ENCODE results near the gene SYT17. TPM values are rescaled to one million over a fixed set of nuclear protein-coding genes. Genes with fewer than 3 reads are reported as not detected.

The SYT17 gene
- polyA plus RNA-seq, 2 of the 4 experiments (the other 2 are of a cell fraction), result 9.8 to 18.7 TPM

GRCh38 chr16:19284207-19284606 is 116.2 kb downstream of the SYT17 start (continued):
- TF ChIP-seq, protein P1, sequence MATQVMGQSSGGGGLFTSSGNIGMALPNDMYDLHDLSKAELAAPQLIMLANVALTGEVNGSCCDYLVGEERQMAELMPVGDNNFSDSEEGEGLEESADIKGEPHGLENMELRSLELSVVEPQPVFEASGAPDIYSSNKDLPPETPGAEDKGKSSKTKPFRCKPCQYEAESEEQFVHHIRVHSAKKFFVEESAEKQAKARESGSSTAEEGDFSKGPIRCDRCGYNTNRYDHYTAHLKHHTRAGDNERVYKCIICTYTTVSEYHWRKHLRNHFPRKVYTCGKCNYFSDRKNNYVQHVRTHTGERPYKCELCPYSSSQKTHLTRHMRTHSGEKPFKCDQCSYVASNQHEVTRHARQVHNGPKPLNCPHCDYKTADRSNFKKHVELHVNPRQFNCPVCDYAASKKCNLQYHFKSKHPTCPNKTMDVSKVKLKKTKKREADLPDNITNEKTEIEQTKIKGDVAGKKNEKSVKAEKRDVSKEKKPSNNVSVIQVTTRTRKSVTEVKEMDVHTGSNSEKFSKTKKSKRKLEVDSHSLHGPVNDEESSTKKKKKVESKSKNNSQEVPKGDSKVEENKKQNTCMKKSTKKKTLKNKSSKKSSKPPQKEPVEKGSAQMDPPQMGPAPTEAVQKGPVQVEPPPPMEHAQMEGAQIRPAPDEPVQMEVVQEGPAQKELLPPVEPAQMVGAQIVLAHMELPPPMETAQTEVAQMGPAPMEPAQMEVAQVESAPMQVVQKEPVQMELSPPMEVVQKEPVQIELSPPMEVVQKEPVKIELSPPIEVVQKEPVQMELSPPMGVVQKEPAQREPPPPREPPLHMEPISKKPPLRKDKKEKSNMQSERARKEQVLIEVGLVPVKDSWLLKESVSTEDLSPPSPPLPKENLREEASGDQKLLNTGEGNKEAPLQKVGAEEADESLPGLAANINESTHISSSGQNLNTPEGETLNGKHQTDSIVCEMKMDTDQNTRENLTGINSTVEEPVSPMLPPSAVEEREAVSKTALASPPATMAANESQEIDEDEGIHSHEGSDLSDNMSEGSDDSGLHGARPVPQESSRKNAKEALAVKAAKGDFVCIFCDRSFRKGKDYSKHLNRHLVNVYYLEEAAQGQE (IDR thresholded peaks at IDR 0.05), result no peak
- no peak for TF ChIP-seq NFE2L2 (conservative IDR thresholded peaks at IDR 0.05; ENCODE audit: low read length)
- TF ChIP-seq POLR2A (IDR thresholded peaks at IDR 0.05; ENCODE audit: low read length), result no peak
- TF ChIP-seq MYC (IDR thresholded peaks at IDR 0.05; ENCODE audit: borderline replicate concordance, low read length), result no peak
- TF ChIP-seq PHF8 (IDR thresholded peaks at IDR 0.05; ENCODE audit: borderline replicate concordance, low read depth), result no peak
- no peak for TF ChIP-seq MAFK (IDR thresholded peaks at IDR 0.05; ENCODE audit: partially characterized antibody)
- TF ChIP-seq FOSB (CRISPR knock-in tag; IDR thresholded peaks at IDR 0.05), result no peak
- no peak for TF ChIP-seq POLR2AphosphoS2 (conservative IDR thresholded peaks at IDR 0.05; ENCODE audit: low read length)
- TF ChIP-seq TFCP2L1 (CRISPR knock-in tag; IDR thresholded peaks at IDR 0.05), result no peak
- no peak for TF ChIP-seq RCOR1 (IDR thresholded peaks at IDR 0.05; ENCODE audit: low read depth, low read length)
- TF ChIP-seq HES2 (IDR thresholded peaks at IDR 0.05), result no peak
- no peak for TF ChIP-seq HOXA7 (CRISPR knock-in tag; IDR thresholded peaks at IDR 0.05)
- TF ChIP-seq USF2 (IDR thresholded peaks at IDR 0.05), result no peak
- TF ChIP-seq HDAC2 (IDR thresholded peaks at IDR 0.05), result no peak
- TF ChIP-seq CEBPB (IDR thresholded peaks at IDR 0.05), result no peak
- TF ChIP-seq ELK1 (IDR thresholded peaks at IDR 0.05; ENCODE audit: low read depth, low read length), result no peak

DNA sequence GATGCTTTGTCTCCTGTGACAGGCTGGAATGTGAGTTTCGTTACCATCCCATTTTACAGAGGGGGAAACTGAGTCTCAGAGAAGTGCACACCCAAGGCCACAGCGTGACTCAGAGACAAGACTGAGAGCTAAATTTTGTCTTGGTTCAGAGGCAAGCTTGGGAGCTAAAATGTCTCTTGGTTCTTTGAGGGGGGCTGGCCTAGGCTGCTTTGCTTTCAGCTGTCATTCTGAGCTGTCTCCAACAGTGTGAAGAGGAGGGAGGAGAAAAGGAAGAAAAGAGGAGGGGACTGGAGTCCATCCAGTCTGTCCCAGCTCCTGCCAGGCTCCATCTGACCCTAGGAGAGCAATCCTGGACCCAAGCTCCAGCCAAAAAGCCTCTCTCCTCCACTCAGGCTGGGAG is 117.4 kb downstream of the SYT17 start, which contains the start of gene CLEC19A:
TSS of gene CLEC19A (plus strand) at position 301 of the 400 bp plus-strand sequence. CDS start 121 bp downstream, outside the sequence.
- FAIRE-seq (no peak), DNase-seq (ENCODE audit: low read depth in 1 of 2, low spot score in 1 of 2) (no peak), ATAC-seq (no peak)
- POLR2A ChIA-PET, result no interaction called here
- H3K4me3 ChIP-seq, result no peak within 1 kb of the TSS
- H3K4me2 ChIP-seq, result peak within 1 kb of the TSS; percentile 54
- H3K27ac ChIP-seq, result peak within 1 kb of the TSS; percentile 27 to 81; a peak in 5 of 6 replicates
- CTCF ChIA-PET, result interaction anchor here (0.9 to 1.8 kb wide), 4 partner anchors 11 to 217 kb away, joined by 3 to 6 read pairs (median 4); no protein-coding TSS in a partner anchor
- WGBS (ENCODE audit: missing lambda C conversion rate), result 80% methylated on average over 2 of the region's 2 CpGs
- H3K4me1 ChIP-seq, result peaks cover 28% of the 10 kb centered on the region
- no peaks in the 10 kb centered on the region for H3K9me3 ChIP-seq
- TF ChIP-seq POLR2A (IDR thresholded peaks at IDR 0.05; ENCODE audit: low read length) (no peak), RARB (CRISPR knock-in tag; IDR thresholded peaks at IDR 0.05) (no peak), NPAS2 (CRISPR knock-in tag; IDR thresholded peaks at IDR 0.05; ENCODE audit: borderline replicate concordance) (no peak), JUN (IDR thresholded peaks at IDR 0.05) (no peak), HES2 (IDR thresholded peaks at IDR 0.05) (no peak), HDAC2 (IDR thresholded peaks at IDR 0.05) (no peak), FOXS1 (CRISPR knock-in tag; IDR thresholded peaks at IDR 0.05) (no peak), ZNF302 (CRISPR knock-in tag; IDR thresholded peaks at IDR 0.05) (no peak), EP300 (IDR thresholded peaks at IDR 0.05) (no peak), MAFK (IDR thresholded peaks at IDR 0.05; ENCODE audit: partially characterized antibody) (no peak), CHD4 (IDR thresholded peaks at IDR 0.05; ENCODE audit: borderline replicate concordance) (no peak), PHF8 (IDR thresholded peaks at IDR 0.05; ENCODE audit: borderline replicate concordance, low read depth) (no peak), TP53 (CRISPR knock-in tag; IDR thresholded peaks at IDR 0.05) (no peak), CBX2 (IDR thresholded peaks at IDR 0.05; ENCODE audit: borderline replicate concordance, low read depth) (no peak), PBX3 (IDR thresholded peaks at IDR 0.05) (no peak)
- TF ChIP-seq, protein P2, sequence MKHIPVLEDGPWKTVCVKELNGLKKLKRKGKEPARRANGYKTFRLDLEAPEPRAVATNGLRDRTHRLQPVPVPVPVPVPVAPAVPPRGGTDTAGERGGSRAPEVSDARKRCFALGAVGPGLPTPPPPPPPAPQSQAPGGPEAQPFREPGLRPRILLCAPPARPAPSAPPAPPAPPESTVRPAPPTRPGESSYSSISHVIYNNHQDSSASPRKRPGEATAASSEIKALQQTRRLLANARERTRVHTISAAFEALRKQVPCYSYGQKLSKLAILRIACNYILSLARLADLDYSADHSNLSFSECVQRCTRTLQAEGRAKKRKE (CRISPR knock-in tag; IDR thresholded peaks at IDR 0.05; ENCODE audit: low read depth), result no peak
- TF ChIP-seq, protein P1 (IDR thresholded peaks at IDR 0.05), result no peak

Data from A549 (cell line).